HCT116 (cell line): ENCODE measurements around the gene TMEM232.

Experiments used
- CBX3 ChIP-seq: IDR thresholded peaks from 2 replicates; pipeline ENCODE4 v1.6.1; 2012; ENCODE audit warnings: low read depth
- CTCF ChIP-seq, 3 experiments: fragments of 200-600 bp in 1 of 3; sonication (generic) in 1 of 3; IDR thresholded peaks in 2 of 3; conservative IDR thresholded peaks in 1 of 3; 2 replicates each; pipeline ENCODE4 v1.5.1; 2012 to 2017; ENCODE audit warnings: low read depth in 2 of 3, low read length in 2 of 3, antibody characterized with exemption in 1 of 3, borderline replicate concordance in 1 of 3, control low read depth in 1 of 3, mild to moderate bottlenecking in 1 of 3, mixed read lengths in 1 of 3, mixed run types in 1 of 3, moderate library complexity in 1 of 3; ENCODE audit not compliant: insufficient read depth in 1 of 3
- EGR1 ChIP-seq: IDR thresholded peaks from 2 replicates; pipeline ENCODE4 v1.6.1; 2012; ENCODE audit warnings: low read depth
- EZH2 ChIP-seq: fragments of 200-600 bp; sonication (generic); IDR thresholded peaks from 2 replicates; pipeline ENCODE4 v1.6.1; 2017; ENCODE audit warnings: antibody characterized with exemption, mixed run types
- EZH2phosphoT487 ChIP-seq: fragments of 200-600 bp; IDR thresholded peaks from 2 replicates; pipeline ENCODE4 v1.6.1; 2018; ENCODE audit warnings: antibody characterized with exemption, borderline replicate concordance
- MAX ChIP-seq: IDR thresholded peaks from 2 replicates; pipeline ENCODE4 v1.6.1; 2012
- POLR2A ChIP-seq: IDR thresholded peaks from 2 replicates; pipeline ENCODE4 v1.7.0; 2011; ENCODE audit warnings: borderline replicate concordance; ENCODE audit not compliant: insufficient read depth, insufficient read length; ENCODE audit errors: extremely low read depth
- POLR2AphosphoS5 ChIP-seq: IDR thresholded peaks from 2 replicates; pipeline ENCODE4 v1.6.1; 2011; ENCODE audit warnings: mild to moderate bottlenecking, low read depth, low read length, moderate library complexity
- RAD21 ChIP-seq: IDR thresholded peaks from 2 replicates; pipeline ENCODE4 v1.6.1; 2012; ENCODE audit warnings: low read depth, mild to moderate bottlenecking
- SRF ChIP-seq: IDR thresholded peaks from 2 replicates; pipeline ENCODE4 v1.6.1; 2012; ENCODE audit warnings: low read depth
- ZFX ChIP-seq: fragments of 450-650 bp; IDR thresholded peaks from 2 replicates; pipeline ENCODE4 v1.6.1; 2017

- no peak for TF ChIP-seq EZH2
- TF ChIP-seq CTCF (IDR thresholded peaks at IDR 0.05 in 2 of 3, conservative IDR thresholded peaks at IDR 0.05 in 1 of 3; ENCODE audit: borderline replicate concordance in 1 of 3, insufficient read depth in 1 of 3, low read depth in 2 of 3, low read length in 2 of 3): no peak
- no peak for TF ChIP-seq CBX3
- no peak for TF ChIP-seq POLR2AphosphoS5
- TF ChIP-seq SRF: no peak
- TF ChIP-seq POLR2A: no peak
- TF ChIP-seq EGR1: no peak
- no peak for TF ChIP-seq MAX
- no peak for TF ChIP-seq RAD21
- no peak for TF ChIP-seq ZFX
- no peak for TF ChIP-seq EZH2phosphoT487
These were observed 61.2 kb downstream of the TMEM232 start for GRCh38 chr5:110665184-110665726.
